ENCODE measurements around the gene POLR3C. TPM values are rescaled to one million over a fixed set of nuclear protein-coding genes. Genes with fewer than 3 reads are reported as not detected.

The POLR3C gene
- total RNA-seq, 3 donors from 2014 or later (not counting 1 experiment from before 2014, with no cell fraction given) = 26.4 to 37.2 (median 27.5) TPM

GRCh38 chr1:145891587-145892485, 67.8 kb downstream of the POLR3C start:
- Mint-ChIP-seq H3K27ac (no peak overlapping the region), H3K27me3 (ENCODE audit: low read depth in 2 of 2) (no peaks in the 10 kb centered on the region), H3K36me3 (no peaks in the 10 kb centered on the region), H3K9me3 (no peaks in the 10 kb centered on the region), H3K4me3 (no peak overlapping the region), H3K4me1 (no peaks in the 10 kb centered on the region)
- Histone ChIP-seq H3K27me3 (ENCODE audit: control insufficient read depth, insufficient read depth, low read length) (no peaks in the 10 kb centered on the region), H3K4me1 (ENCODE audit: control insufficient read depth, insufficient read depth, low read length) (no peaks in the 10 kb centered on the region), H3K9me3 (ENCODE audit: control insufficient read depth, insufficient read depth, low read length) (no peaks in the 10 kb centered on the region), H3K27ac (ENCODE audit: low read length) (no peak overlapping the region), H3K4me3 (ENCODE audit: low read length) (no peak overlapping the region), H3K36me3 (ENCODE audit: control insufficient read depth, insufficient read depth, low read length) (no peaks in the 10 kb centered on the region)
- peak; percentile 72 for TF ChIP-seq CTCF (IDR thresholded peaks at IDR 0.05)
- WGBS (ENCODE audit: insufficient coverage) = 11% methylated on average over 3 of the region's 6 CpGs
- ATAC-seq = peak; percentile 63 to 76 (median 63)
- intact Hi-C loops (cut with micrococcal nuclease) = no loop called here
- peak; percentile 35 to 70 for DNase-seq

- WGBS (ENCODE audit: insufficient coverage) = 96% methylated on average over 3 of the region's 3 CpGs
- intact Hi-C loops (cut with micrococcal nuclease) = no loop called here
- H3K36me3 Mint-ChIP-seq = no peaks in the 10 kb centered on the region
- Histone ChIP-seq H3K27ac (ENCODE audit: low read length) (no peak overlapping the region), H3K4me1 (ENCODE audit: control insufficient read depth, insufficient read depth, low read length) (no peaks in the 10 kb centered on the region), H3K9me3 (ENCODE audit: control insufficient read depth, insufficient read depth, low read length) (no peaks in the 10 kb centered on the region), H3K36me3 (ENCODE audit: control insufficient read depth, insufficient read depth, low read length) (no peaks in the 10 kb centered on the region), H3K27me3 (ENCODE audit: control insufficient read depth, insufficient read depth, low read length) (no peaks in the 10 kb centered on the region), H3K4me3 (ENCODE audit: low read length) (no peak overlapping the region)
- no peaks in the 10 kb centered on the region for H3K4me1 Mint-ChIP-seq
- ATAC-seq (no peak), DNase-seq (no peak)
- H3K4me3 Mint-ChIP-seq = no peak overlapping the region
- no peaks in the 10 kb centered on the region for H3K27me3 Mint-ChIP-seq (ENCODE audit: low read depth in 2 of 2)
- H3K27ac Mint-ChIP-seq = no peak overlapping the region
- TF ChIP-seq CTCF (IDR thresholded peaks at IDR 0.05) = no peak
- H3K9me3 Mint-ChIP-seq = no peaks in the 10 kb centered on the region
Measured at GRCh38 chr1:145892486-145893087, 68.6 kb downstream of the POLR3C start.

- H3K27me3 Mint-ChIP-seq (ENCODE audit: low read depth in 2 of 2) = no peaks in the 10 kb centered on the region
- no peak for ATAC-seq
- no peak overlapping the region for H3K4me3 ChIP-seq (ENCODE audit: low read length)
- no peaks in the 10 kb centered on the region for H3K36me3 ChIP-seq (ENCODE audit: control insufficient read depth, insufficient read depth, low read length)
- no peaks in the 10 kb centered on the region for H3K36me3 Mint-ChIP-seq
- no peaks in the 10 kb centered on the region for H3K9me3 Mint-ChIP-seq
- DNase-seq = no peak
- H3K4me3 Mint-ChIP-seq = no peak overlapping the region
- WGBS (ENCODE audit: insufficient coverage) = 89% methylated on average over 7 of the region's 7 CpGs
- intact Hi-C loops (cut with micrococcal nuclease) = no loop called here
- H3K4me1 Mint-ChIP-seq = no peaks in the 10 kb centered on the region
- no peaks in the 10 kb centered on the region for H3K4me1 ChIP-seq (ENCODE audit: control insufficient read depth, insufficient read depth, low read length)
- TF ChIP-seq CTCF (IDR thresholded peaks at IDR 0.05) = no peak
- H3K27ac Mint-ChIP-seq = no peak overlapping the region
- H3K27ac ChIP-seq (ENCODE audit: low read length) = no peak overlapping the region
- no peaks in the 10 kb centered on the region for H3K9me3 ChIP-seq (ENCODE audit: control insufficient read depth, insufficient read depth, low read length)
- H3K27me3 ChIP-seq (ENCODE audit: control insufficient read depth, insufficient read depth, low read length) = no peaks in the 10 kb centered on the region
Measured at GRCh38 chr1:145893306-145894055, 69.5 kb downstream of the POLR3C start.

Other genes starting within 250 kb of the POLR3C start
- gene GPR89A, start 216.2 kb upstream of the POLR3C start, total RNA-seq = 10 to 100 TPM; 31.9 to 50.1 (median 37.2) TPM
- gene PDZK1, start 116.8 kb upstream of the POLR3C start, total RNA-seq = 1 to 10 TPM in 2 of 3 donors, under 1 TPM in 1; 0.96 to 2.9 (median 1.4) TPM
- gene CD160, start 104.7 kb upstream of the POLR3C start, total RNA-seq = 100 to 1,000 TPM in 1 of 3 donors, 10 to 100 TPM in 2; 77.7 to 150 (median 83.4) TPM
- gene RNF115, start 105 bp upstream of the POLR3C start, total RNA-seq = 10 to 100 TPM; 26.7 to 31.8 (median 30.8) TPM
- gene NUDT17, start 21.4 kb downstream of the POLR3C start, total RNA-seq = 1 to 10 TPM; 3.3 to 4.9 (median 3.4) TPM
- 10 to 100 TPM; 40.1 to 53.3 (median 51.0) TPM for gene PIAS3, start 34.9 kb downstream of the POLR3C start, total RNA-seq
- gene ANKRD35, start 61.7 kb downstream of the POLR3C start, total RNA-seq = under 1 TPM; 0.14 to 0.23 (median 0.23) TPM
- 1 to 10 TPM in 2 of 3 donors, under 1 TPM in 1; 0.61 to 1.7 (median 1.1) TPM for gene ITGA10, start 85.8 kb downstream of the POLR3C start, total RNA-seq
- gene PEX11B, start 94.5 kb downstream of the POLR3C start, total RNA-seq = 10 to 100 TPM; 20.6 to 26.0 (median 24.9) TPM
- gene RBM8A, start 103.3 kb downstream of the POLR3C start, total RNA-seq = 100 to 1,000 TPM; 172 to 204 (median 200) TPM
- 10 to 100 TPM; 33.4 to 41.3 (median 38.2) TPM for gene LIX1L, start 133.8 kb downstream of the POLR3C start, total RNA-seq
- gene ANKRD34A, start 140.4 kb downstream of the POLR3C start, total RNA-seq = 1 to 10 TPM; 1.4 to 1.9 (median 1.4) TPM
- 10 to 100 TPM; 34.9 to 37.5 (median 37.4) TPM for gene POLR3GL, start 140.5 kb downstream of the POLR3C start, total RNA-seq
- 1,000 to 10,000 TPM in 2 of 3 donors, 100 to 1,000 TPM in 1; 984 to 1,724 (median 1,422) TPM for gene TXNIP, start 172.4 kb downstream of the POLR3C start, total RNA-seq
- not detected for gene HJV, start 197.5 kb downstream of the POLR3C start, total RNA-seq